Measurements from ENCODE around the gene NDUFC2. TPM values are rescaled to one million over a fixed set of nuclear protein-coding genes. Genes with fewer than 3 reads are reported as not detected.

NDUFC2 gene
- total RNA-seq, 4 donors from 2014 or later: 57.8 to 136 (median 75.5) TPM

- ATAC-seq (ENCODE audit: low FRiP score) (no peak), DNase-seq (ENCODE audit: low spot score) (no peak)
- no peak for TF ChIP-seq CTCF (IDR thresholded peaks at IDR 0.05)
Measured at GRCh38 chr11:78027759-78028158, 51.9 kb downstream of the NDUFC2 start.

- no peak for DNase-seq (ENCODE audit: low spot score)
- no peak for ATAC-seq (ENCODE audit: low FRiP score)
- no peak for TF ChIP-seq CTCF (IDR thresholded peaks at IDR 0.05)
Measured at GRCh38 chr11:78025378-78025777, 54.3 kb downstream of the NDUFC2 start.

GRCh38 chr11:78023426-78023825 lies 56.2 kb downstream of the NDUFC2 start:
- DNase-seq (ENCODE audit: low spot score) (no peak), ATAC-seq (ENCODE audit: low FRiP score) (no peak)
- TF ChIP-seq CTCF (IDR thresholded peaks at IDR 0.05): no peak

GRCh38 chr11:78022397-78023396 lies 57.0 kb downstream of the NDUFC2 start, which contains the start of gene KCTD14:
Gene KCTD14 (minus strand): TSS chr11:78023276. CDS start chr11:78023249, 27 bp downstream.
- ATAC-seq (ENCODE audit: low FRiP score) (peak; percentile 90), DNase-seq (ENCODE audit: low spot score) (no peak)
- TF ChIP-seq CTCF (IDR thresholded peaks at IDR 0.05): no peak

- ATAC-seq (ENCODE audit: low FRiP score): no peak
- no peak for TF ChIP-seq CTCF (IDR thresholded peaks at IDR 0.05)
- DNase-seq (ENCODE audit: low spot score): no peak
Measured at GRCh38 chr11:78021611-78022010, 58.1 kb downstream of the NDUFC2 start.

- no peak for TF ChIP-seq CTCF (IDR thresholded peaks at IDR 0.05)
- no peak for ATAC-seq (ENCODE audit: low FRiP score)
Measured at GRCh38 chr11:78020246-78020645, 59.4 kb downstream of the NDUFC2 start.

GRCh38 chr11:78019808-78020207 lies 59.9 kb downstream of the NDUFC2 start:
- DNase-seq (ENCODE audit: low spot score) (no peak), ATAC-seq (ENCODE audit: low FRiP score) (no peak)
- TF ChIP-seq CTCF (IDR thresholded peaks at IDR 0.05): no peak

More at GRCh38 chr11:78020246-78020645, 59.4 kb downstream of the NDUFC2 start:
- DNase-seq (ENCODE audit: low spot score): no peak
